HepG2 (cell line): Measurements from ENCODE around the gene INTS7. TPM values are rescaled to one million over a fixed set of nuclear protein-coding genes. Genes with fewer than 3 reads are reported as not detected.

Experiments used
- ATAC-seq: fragments of 200-7000 bp; cut with Tn5 transposase; 3 replicates; pipeline ENCODE4 v1.9.1; 2020; ENCODE audit warnings: mild to moderate bottlenecking, moderate library complexity
- BruUV-seq: library from RNA; stranded (reverse); fragments of 400-500 nt; replicated peaks from 2 replicates; lab custom pipeline; 2021; lab: Mats Ljungman, UMichigan
- CTCF ChIA-PET: fragments of 300-600 bp; formaldehyde crosslinking; extraction: SDS; loops from one replicate; lab custom pipeline; 2021; ENCODE audit warnings: low total read pairs, inconsistent platforms, low intra/inter-chr PET ratio; lab: Yijun Ruan, JAX
- POLR2A ChIA-PET: fragments of 350-600 bp; sonication (Branson Sonifier 250); formaldehyde crosslinking; loops from one replicate; lab custom pipeline; 2020; ENCODE audit warnings: antibody characterized with exemption, inconsistent platforms; lab: Yijun Ruan, JAX
- DNase-seq: peaks from one replicate; pipeline ENCODE4 v3.0.0-alpha.2; 2015; ENCODE audit warnings: low spot score
- FAIRE-seq: peaks from 3 replicates; lab custom pipeline; 2011; peaks lifted over from hg19 to GRCh38; lab: Jason Lieb, UNC
- H2AFZ ChIP-seq: one replicate; pipeline ENCODE4 v1.6.1; 2011; ENCODE audit warnings: low read length, inconsistent platforms
- H3K27ac ChIP-seq: fragments of 300-600 bp; 3 replicates; pipeline ENCODE4 v1.8.0; 2011; ENCODE audit warnings: mixed run types, mild to moderate bottlenecking, mixed read lengths, low read length, inconsistent platforms; ENCODE audit not compliant: insufficient read depth; ENCODE audit errors: extremely low read length
- H3K27me3 ChIP-seq, 2 experiments: fragments of 200-600 bp in 1 of 2; 2 replicates in 1 of 2; 3 replicates in 1 of 2; pipeline versions ENCODE4 v1.6.0 to v1.8.0; 2011; ENCODE audit warnings: low read length in 2 of 2, mild to moderate bottlenecking in 2 of 2, moderate library complexity in 2 of 2, inconsistent platforms in 1 of 2; ENCODE audit not compliant: insufficient read depth in 2 of 2, control insufficient read depth in 1 of 2
- H3K36me3 ChIP-seq, 2 experiments: fragments of 200-600 bp in 1 of 2; replicated peaks in 1 of 2; 2 replicates in 1 of 2; 3 replicates in 1 of 2; pipeline versions ENCODE4 v1.5.1 to v1.8.0; 2011; ENCODE audit warnings: low read length in 2 of 2, inconsistent platforms in 1 of 2; ENCODE audit not compliant: insufficient read depth in 2 of 2, control insufficient read depth in 1 of 2
- H3K4me1 ChIP-seq: 2 replicates; pipeline ENCODE4 v1.5.1; 2012; ENCODE audit warnings: low read length, inconsistent platforms; ENCODE audit not compliant: insufficient read depth
- H3K4me2 ChIP-seq: 2 replicates; pipeline ENCODE4 v1.6.0; 2011; ENCODE audit warnings: low read depth, low read length, inconsistent platforms
- H3K4me3 ChIP-seq, 3 experiments: fragments of 200-600 bp in 1 of 3; sonication (generic), shearing (Covaris generic) in 1 of 3; replicated peaks in 1 of 3; 2 replicates each; pipeline ENCODE4 v1.5.1; 2011 to 2016; ENCODE audit warnings: low read length in 3 of 3, inconsistent platforms in 2 of 3, low read depth in 2 of 3, mild to moderate bottlenecking in 2 of 3, control low read depth in 1 of 3, mixed read lengths in 1 of 3; ENCODE audit not compliant: insufficient read depth in 1 of 3
- H3K79me2 ChIP-seq: one replicate; pipeline ENCODE4 v1.6.1; 2011; ENCODE audit warnings: low read length, inconsistent platforms; ENCODE audit not compliant: insufficient read depth
- H3K9ac ChIP-seq: 2 replicates; pipeline ENCODE4 v1.6.0; 2011; ENCODE audit warnings: mild to moderate bottlenecking, low read depth, low read length, inconsistent platforms; ENCODE audit not compliant: insufficient read depth
- H3K9me3 ChIP-seq: 2 replicates; pipeline ENCODE4 v1.5.1; 2012; ENCODE audit warnings: mild to moderate bottlenecking, low read length
- H4K20me1 ChIP-seq: 2 replicates; pipeline ENCODE4 v1.6.0; 2011; ENCODE audit warnings: inconsistent platforms, mild to moderate bottlenecking, low read length, moderate library complexity; ENCODE audit not compliant: insufficient read depth
- FIP1L1 ChIP-seq: fragments of 200-400 bp; formaldehyde crosslinking; IDR thresholded peaks from 2 replicates; pipeline ENCODE4 v1.6.1; 2018; ENCODE audit warnings: low read depth, mild to moderate bottlenecking, low read length, moderate library complexity, borderline replicate concordance; ENCODE audit not compliant: insufficient read depth
- MATR3 ChIP-seq: sonication (generic); formaldehyde crosslinking; IDR thresholded peaks from 2 replicates; pipeline ENCODE4 v1.4.0; 2020; ENCODE audit warnings: missing genetic modification reagents
- NONO ChIP-seq, 2 experiments: fragments of 450-650 bp in 1 of 2; sonication (generic) in 1 of 2; formaldehyde crosslinking in 1 of 2; IDR thresholded peaks in 1 of 2; conservative IDR thresholded peaks in 1 of 2; 2 replicates each; pipeline versions ENCODE4 v1.6.1 to v1.8.0; 2017 to 2022; ENCODE audit warnings: mild to moderate bottlenecking in 1 of 2, missing genetic modification reagents in 1 of 2, moderate library complexity in 1 of 2
- SMAD9 ChIP-seq: sonication (generic); formaldehyde crosslinking; IDR thresholded peaks from 2 replicates; pipeline ENCODE4 v1.5.1; 2020; ENCODE audit warnings: mild to moderate bottlenecking, missing genetic modification reagents
- ZNF124 ChIP-seq: sonication (generic); formaldehyde crosslinking; IDR thresholded peaks from 2 replicates; pipeline ENCODE4 v1.4.0; 2020; ENCODE audit warnings: missing genetic modification reagents
- ZNF207 ChIP-seq: fragments of 450-650 bp; IDR thresholded peaks from 2 replicates; pipeline ENCODE4 v1.6.1; 2016; ENCODE audit warnings: antibody characterized with exemption, borderline replicate concordance
- ZNF629 ChIP-seq: sonication (generic); formaldehyde crosslinking; conservative IDR thresholded peaks from 2 replicates; pipeline ENCODE4 v1.5.0; 2020; ENCODE audit warnings: missing genetic modification reagents
- in situ Hi-C: cut with HindIII; loops from 2 replicates; pipeline ENCODE4 v1.10.0; 2017; ENCODE audit warnings: low pct_unique_long_range_greater_than_20kb; ENCODE audit not compliant: extremely low pct_ligation_motif_present
- intact Hi-C: fragments of 100-400 bp; cut with micrococcal nuclease; formaldehyde crosslinking; loops from one replicate; pipeline ENCODE4 v1.10.0; 2022; ENCODE audit not compliant: unreplicated experiment
- polyA plus RNA-seq, 8 experiments: library from polyadenylated mRNA; depleted of rRNA in 3 of 8; stranded (reverse) in 7 of 8; unstranded in 1 of 8; fragments of >200 nt; fragmentation: Illumina TruSeq in 4 of 8; extraction: Trizol in 4 of 8; gene quantifications; 2 replicates each; pipeline versions ENCODE4 v1.2.1 to v1.2.3, GENCODE V29; 2011 to 2016; ENCODE audit warnings: low read depth in 4 of 8, missing spikeins in 1 of 8, mixed read lengths in 1 of 8; ENCODE audit not compliant: insufficient read depth in 1 of 8
- total RNA-seq, 5 experiments: library from RNA; depleted of rRNA; stranded (reverse); fragments of >200 nt; fragmentation: Illumina TruSeq; extraction: Trizol; gene quantifications; 2 replicates each; pipeline ENCODE4 v1.2.3, GENCODE V29; 2016; ENCODE audit warnings: low read depth in 1 of 5
- TF ChIP-seq, protein P1 (sequence below): sonication (generic); formaldehyde crosslinking; IDR thresholded peaks from 2 replicates; pipeline ENCODE4 v1.4.0; 2020; ENCODE audit warnings: missing genetic modification reagents, borderline replicate concordance

Gene INTS7
- total and polyA plus RNA-seq, 2 of the 13 experiments (the other 11 are each of a cell fraction or from before 2014, with no cell fraction given): 18.3 to 22.4 TPM

DNA sequence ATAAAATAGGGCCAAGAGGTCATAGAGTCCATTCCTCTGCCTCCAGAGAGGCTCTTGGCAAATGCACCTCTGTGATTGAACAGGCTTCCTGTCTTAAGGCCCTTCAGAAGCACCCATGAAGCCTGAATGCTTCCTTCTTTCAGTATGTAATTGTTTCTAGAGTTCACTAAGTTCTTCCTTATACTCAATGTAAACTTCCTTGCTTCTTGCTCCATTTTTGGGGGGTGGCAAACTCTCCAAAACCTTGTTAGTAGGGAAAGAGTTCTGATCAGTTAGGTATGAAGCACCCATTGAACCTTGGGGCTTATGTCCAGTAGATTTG is 102.5 kb downstream of the INTS7 start:
- BruUV-seq: no TSS peak
- Histone ChIP-seq H3K9me3 (no peaks in the 10 kb centered on the region), H3K36me3 (no peaks in the 10 kb centered on the region), H3K79me2 (no peaks in the 10 kb centered on the region), H3K4me3 (no peak overlapping the region), H3K27ac (no peak overlapping the region), H3K4me1 (peaks cover 27% of the 10 kb centered on the region), H3K9ac (no peak overlapping the region), H3K4me2 (no peak overlapping the region), H2AFZ (no peak overlapping the region), H4K20me1 (no peaks in the 10 kb centered on the region), H3K27me3 (no peaks in the 10 kb centered on the region)
- ATAC-seq (no peak), FAIRE-seq (no peak), DNase-seq (no peak)
- intact Hi-C loops: no loop called here
- TF ChIP-seq FIP1L1: no peak
- no peak for TF ChIP-seq ZNF207
- TF ChIP-seq SMAD9 (CRISPR knock-in tag): no peak
- TF ChIP-seq, protein P1, sequence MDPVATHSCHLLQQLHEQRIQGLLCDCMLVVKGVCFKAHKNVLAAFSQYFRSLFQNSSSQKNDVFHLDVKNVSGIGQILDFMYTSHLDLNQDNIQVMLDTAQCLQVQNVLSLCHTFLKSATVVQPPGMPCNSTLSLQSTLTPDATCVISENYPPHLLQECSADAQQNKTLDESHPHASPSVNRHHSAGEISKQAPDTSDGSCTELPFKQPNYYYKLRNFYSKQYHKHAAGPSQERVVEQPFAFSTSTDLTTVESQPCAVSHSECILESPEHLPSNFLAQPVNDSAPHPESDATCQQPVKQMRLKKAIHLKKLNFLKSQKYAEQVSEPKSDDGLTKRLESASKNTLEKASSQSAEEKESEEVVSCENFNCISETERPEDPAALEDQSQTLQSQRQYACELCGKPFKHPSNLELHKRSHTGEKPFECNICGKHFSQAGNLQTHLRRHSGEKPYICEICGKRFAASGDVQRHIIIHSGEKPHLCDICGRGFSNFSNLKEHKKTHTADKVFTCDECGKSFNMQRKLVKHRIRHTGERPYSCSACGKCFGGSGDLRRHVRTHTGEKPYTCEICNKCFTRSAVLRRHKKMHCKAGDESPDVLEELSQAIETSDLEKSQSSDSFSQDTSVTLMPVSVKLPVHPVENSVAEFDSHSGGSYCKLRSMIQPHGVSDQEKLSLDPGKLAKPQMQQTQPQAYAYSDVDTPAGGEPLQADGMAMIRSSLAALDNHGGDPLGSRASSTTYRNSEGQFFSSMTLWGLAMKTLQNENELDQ (CRISPR knock-in tag): no peak
- TF ChIP-seq NONO (IDR thresholded peaks at IDR 0.05): no peak
- TF ChIP-seq NONO (CRISPR knock-in tag; conservative IDR thresholded peaks at IDR 0.05): no peak
- no peak for TF ChIP-seq ZNF124
- TF ChIP-seq MATR3 (CRISPR knock-in tag): no peak
- TF ChIP-seq ZNF629 (CRISPR knock-in tag): no peak
- POLR2A ChIA-PET: no interaction called here
- CTCF ChIA-PET: no interaction called here
- in situ Hi-C loops: no loop called here
